Upper lobe of left lung (tissue), 4 donors: ENCODE results near the gene OSCP1.

Experiments used
- POLR2A ChIP-seq, 4 donors: fragments of 450-650 bp; IDR thresholded peaks; one replicate each; pipeline ENCODE4 v1.5.1; 2016 to 2017; ENCODE audit warnings: antibody characterized with exemption in 4 of 4, mild to moderate bottlenecking in 2 of 4
- POLR2AphosphoS5 ChIP-seq, 2 donors: sonication (generic); formaldehyde crosslinking; IDR thresholded peaks; one replicate each; pipeline ENCODE4 v1.5.1; 2017; ENCODE audit warnings: antibody characterized with exemption in 2 of 2
- TF ChIP-seq, protein P1 (sequence below), 6 experiments: fragments of 450-650 bp in 4 of 6; fragments of 200-600 bp in 2 of 6; sonication (generic) in 2 of 6; IDR thresholded peaks; one replicate each; pipeline ENCODE4 v1.5.1; 2016 to 2019; ENCODE audit warnings: antibody characterized with exemption in 6 of 6

- TF ChIP-seq, protein P1, sequence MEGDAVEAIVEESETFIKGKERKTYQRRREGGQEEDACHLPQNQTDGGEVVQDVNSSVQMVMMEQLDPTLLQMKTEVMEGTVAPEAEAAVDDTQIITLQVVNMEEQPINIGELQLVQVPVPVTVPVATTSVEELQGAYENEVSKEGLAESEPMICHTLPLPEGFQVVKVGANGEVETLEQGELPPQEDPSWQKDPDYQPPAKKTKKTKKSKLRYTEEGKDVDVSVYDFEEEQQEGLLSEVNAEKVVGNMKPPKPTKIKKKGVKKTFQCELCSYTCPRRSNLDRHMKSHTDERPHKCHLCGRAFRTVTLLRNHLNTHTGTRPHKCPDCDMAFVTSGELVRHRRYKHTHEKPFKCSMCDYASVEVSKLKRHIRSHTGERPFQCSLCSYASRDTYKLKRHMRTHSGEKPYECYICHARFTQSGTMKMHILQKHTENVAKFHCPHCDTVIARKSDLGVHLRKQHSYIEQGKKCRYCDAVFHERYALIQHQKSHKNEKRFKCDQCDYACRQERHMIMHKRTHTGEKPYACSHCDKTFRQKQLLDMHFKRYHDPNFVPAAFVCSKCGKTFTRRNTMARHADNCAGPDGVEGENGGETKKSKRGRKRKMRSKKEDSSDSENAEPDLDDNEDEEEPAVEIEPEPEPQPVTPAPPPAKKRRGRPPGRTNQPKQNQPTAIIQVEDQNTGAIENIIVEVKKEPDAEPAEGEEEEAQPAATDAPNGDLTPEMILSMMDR (IDR thresholded peaks at IDR 0.05): no peak
- TF ChIP-seq POLR2AphosphoS5 (IDR thresholded peaks at IDR 0.05) (no peak), POLR2A (IDR thresholded peaks at IDR 0.05) (no peak)
Measured at GRCh38 chr1:36440646-36441045, 9.6 kb downstream of the OSCP1 start.
